H1 (cell line): ENCODE measurements around the gene DTL. TPM values are rescaled to one million over a fixed set of nuclear protein-coding genes. Genes with fewer than 3 reads are reported as not detected.

Experiments
- CTCF ChIA-PET: fragments of 300-600 bp; sonication (Branson Sonifier 250); formaldehyde crosslinking; loops from one replicate; lab custom pipeline; 2021; ENCODE audit not compliant: partially characterized antibody; lab: Charles Lee
- POLR2A ChIA-PET: fragments of 300-600 bp; sonication (Branson Sonifier 250); formaldehyde crosslinking; loops from one replicate; lab custom pipeline; 2021; ENCODE audit warnings: inconsistent platforms; ENCODE audit not compliant: partially characterized antibody; lab: Charles Lee
- DNase-seq, 2 experiments: peaks; one replicate each; pipeline versions ENCODE4 v3.0.0 to v3.0.0-alpha.2; 2010 to 2022; ENCODE audit warnings: low spot score in 2 of 2, low read depth in 1 of 2, mixed read lengths in 1 of 2
- FAIRE-seq: peaks from 2 replicates; lab custom pipeline; 2011; peaks lifted over from hg19 to GRCh38; lab: Jason Lieb, UNC
- H2AFZ ChIP-seq: 2 replicates; pipeline ENCODE4 v1.8.1; 2012; ENCODE audit warnings: low read length, inconsistent platforms
- H2AK5ac ChIP-seq: 2 replicates; pipeline ENCODE4 v1.6.1; 2013; ENCODE audit warnings: low read depth, low read length
- H2BK120ac ChIP-seq: replicated peaks from 2 replicates; pipeline ENCODE3; 2013; ENCODE audit warnings: low read depth, low read length, inconsistent platforms
- H2BK12ac ChIP-seq: 2 replicates; pipeline ENCODE4 v1.6.1; 2013; ENCODE audit warnings: low read depth, low read length
- H2BK15ac ChIP-seq: 2 replicates; pipeline ENCODE4 v1.6.1; 2013; ENCODE audit warnings: low read length
- H2BK20ac ChIP-seq: 2 replicates; pipeline ENCODE4 v1.6.1; 2013; ENCODE audit warnings: low read length
- H2BK5ac ChIP-seq: 2 replicates; pipeline ENCODE4 v1.6.1; 2013; ENCODE audit warnings: low read depth, low read length
- H3K14ac ChIP-seq: 2 replicates; pipeline ENCODE4 v1.6.1; 2013; ENCODE audit warnings: inconsistent platforms; ENCODE audit not compliant: insufficient read length
- H3K18ac ChIP-seq: 2 replicates; pipeline ENCODE4 v1.6.1; 2013; ENCODE audit warnings: low read length; ENCODE audit errors: extremely low read depth
- H3K23ac ChIP-seq: 2 replicates; pipeline ENCODE4 v1.6.1; 2013; ENCODE audit warnings: inconsistent platforms; ENCODE audit not compliant: insufficient read length
- H3K23me2 ChIP-seq: 2 replicates; pipeline ENCODE4 v1.6.1; 2013; ENCODE audit warnings: low read depth, low read length
- H3K27ac ChIP-seq: 2 replicates; pipeline ENCODE4 v1.6.1; 2011; ENCODE audit warnings: low read depth, low read length, inconsistent platforms
- H3K27me3 ChIP-seq, 4 experiments: replicated peaks in 1 of 4; 1 replicate in 1 of 4; 2 replicates in 3 of 4; pipeline versions ENCODE4 v1.6.1 to v1.8.1; 2011 to 2013; ENCODE audit warnings: low read length in 3 of 4, mild to moderate bottlenecking in 3 of 4, inconsistent platforms in 2 of 4, mixed read lengths in 2 of 4, moderate library complexity in 1 of 4; ENCODE audit not compliant: control insufficient read depth in 3 of 4, insufficient read depth in 3 of 4; ENCODE audit errors: extremely low read depth in 1 of 4
- H3K36me3 ChIP-seq, 4 experiments: 2 replicates each; pipeline versions ENCODE4 v1.6.1 to v1.8.1; 2011 to 2013; ENCODE audit warnings: mild to moderate bottlenecking in 4 of 4, low read length in 3 of 4, moderate library complexity in 2 of 4, control low read depth in 1 of 4, inconsistent platforms in 1 of 4; ENCODE audit not compliant: insufficient read depth in 4 of 4, control insufficient read depth in 2 of 4
- H3K4ac ChIP-seq: replicated peaks from 2 replicates; pipeline ENCODE3; 2013; ENCODE audit warnings: low read length, low read depth, mixed read lengths, inconsistent platforms; ENCODE audit not compliant: insufficient read length
- H3K4me1 ChIP-seq, 4 experiments: replicated peaks in 1 of 4; 1 replicate in 1 of 4; 2 replicates in 3 of 4; pipeline versions ENCODE4 v1.6.1 to v1.8.1; 2011 to 2013; ENCODE audit warnings: low read length in 3 of 4, inconsistent platforms in 2 of 4, mixed read lengths in 1 of 4; ENCODE audit not compliant: insufficient read depth in 4 of 4, control insufficient read depth in 3 of 4
- H3K4me2 ChIP-seq, 2 experiments: 2 replicates each; pipeline versions ENCODE4 v1.6.1 to v1.8.1; 2011 to 2013; ENCODE audit warnings: low read depth in 2 of 2, low read length in 2 of 2, control low read depth in 1 of 2, inconsistent platforms in 1 of 2, mild to moderate bottlenecking in 1 of 2; ENCODE audit not compliant: insufficient read depth in 1 of 2
- H3K4me3 ChIP-seq, 4 experiments: fragments of 200-600, 300-600 bp in 1 of 4; sonication (generic), shearing (Covaris generic), sonication (Bioruptor Twin) in 1 of 4; 2 replicates each; pipeline versions ENCODE4 v1.5.1 to v1.8.1; 2011 to 2016; ENCODE audit warnings: low read length in 4 of 4, low read depth in 3 of 4, control low read depth in 2 of 4, inconsistent platforms in 2 of 4, mild to moderate bottlenecking in 2 of 4, mixed read lengths in 1 of 4, moderate library complexity in 1 of 4; ENCODE audit not compliant: insufficient read depth in 2 of 4; ENCODE audit errors: extremely low read depth in 1 of 4
- H3K56ac ChIP-seq: replicated peaks from 2 replicates; pipeline ENCODE3; 2013; ENCODE audit warnings: low read depth, mild to moderate bottlenecking, mixed read lengths, low read length, inconsistent platforms; ENCODE audit not compliant: insufficient read length
- H3K79me1 ChIP-seq: 2 replicates; pipeline ENCODE4 v1.6.1; 2013; ENCODE audit warnings: low read depth, low read length, control low read depth
- H3K79me2 ChIP-seq, 2 experiments: 2 replicates each; pipeline versions ENCODE4 v1.6.1 to v1.8.1; 2012 to 2013; ENCODE audit warnings: low read length in 2 of 2, mild to moderate bottlenecking in 2 of 2, inconsistent platforms in 1 of 2; ENCODE audit not compliant: insufficient read depth in 2 of 2, control insufficient read depth in 1 of 2
- H3K9ac ChIP-seq, 4 experiments: replicated peaks in 1 of 4; 1 replicate in 1 of 4; 2 replicates in 3 of 4; pipeline versions ENCODE4 v1.6.1 to v1.8.1; 2011 to 2013; ENCODE audit warnings: low read depth in 3 of 4, low read length in 3 of 4, control low read depth in 2 of 4, mild to moderate bottlenecking in 2 of 4, moderate library complexity in 2 of 4, inconsistent platforms in 1 of 4; ENCODE audit errors: extremely low read depth in 1 of 4
- H3K9me3 ChIP-seq, 2 experiments: 2 replicates each; pipeline versions ENCODE4 v1.6.1 to v1.8.1; 2012 to 2013; ENCODE audit warnings: mild to moderate bottlenecking in 2 of 2, moderate library complexity in 2 of 2, control low read depth in 1 of 2, inconsistent platforms in 1 of 2, low read depth in 1 of 2, low read length in 1 of 2, mixed read lengths in 1 of 2; ENCODE audit not compliant: insufficient read depth in 2 of 2
- H4K20me1 ChIP-seq, 2 experiments: replicated peaks in 1 of 2; 2 replicates each; pipeline versions ENCODE3 to v1.8.1; 2011 to 2013; ENCODE audit warnings: inconsistent platforms in 2 of 2, low read length in 2 of 2, mild to moderate bottlenecking in 1 of 2; ENCODE audit not compliant: insufficient read depth in 2 of 2, control insufficient read depth in 1 of 2
- H4K5ac ChIP-seq: 2 replicates; pipeline ENCODE4 v1.6.1; 2013; ENCODE audit warnings: low read length, low read depth, mixed read lengths, inconsistent platforms; ENCODE audit not compliant: insufficient read length
- H4K8ac ChIP-seq: 2 replicates; pipeline ENCODE4 v1.8.0; 2013; ENCODE audit warnings: mild to moderate bottlenecking, moderate library complexity, low read length, inconsistent platforms; ENCODE audit not compliant: insufficient read depth; ENCODE audit errors: extremely low read depth
- H4K91ac ChIP-seq: replicated peaks from 2 replicates; pipeline ENCODE3; 2013; ENCODE audit warnings: low read length, mixed read lengths, inconsistent platforms; ENCODE audit not compliant: insufficient read length
- ASH2L ChIP-seq: fragments of 200-600, 300-600 bp; sonication (generic); IDR thresholded peaks from one replicate; pipeline ENCODE4 v1.7.1; 2017; ENCODE audit warnings: low read length
- CTBP2 ChIP-seq: IDR thresholded peaks from 2 replicates; pipeline ENCODE4 v1.7.0; 2011; ENCODE audit warnings: borderline replicate concordance, mild to moderate bottlenecking, moderate library complexity, mixed read lengths, low read length; ENCODE audit not compliant: insufficient read depth, insufficient read length
- HDAC6 ChIP-seq: IDR thresholded peaks from one replicate; pipeline ENCODE4 v1.7.1; 2012; ENCODE audit warnings: low read depth, mild to moderate bottlenecking, inconsistent platforms, low read length, moderate library complexity
- RAD21 ChIP-seq, 2 experiments: IDR thresholded peaks in 1 of 2; conservative IDR thresholded peaks in 1 of 2; 2 replicates each; pipeline ENCODE4 v1.6.1; 2011; ENCODE audit warnings: low read depth in 2 of 2, low read length in 2 of 2, improper control_type of control experiment in 1 of 2, inconsistent platforms in 1 of 2, mild to moderate bottlenecking in 1 of 2, moderate library complexity in 1 of 2
- WGBS, 2 experiments: shearing (Covaris generic) in 1 of 2; methylation state at CpG; one replicate each; pipeline versions ENCODE4 v1.1.6 to v1.1.7; 2013 to 2015; ENCODE audit warnings: low lambda C conversion rate in 2 of 2, mixed read lengths in 2 of 2, inconsistent platforms in 1 of 2, low coverage in 1 of 2, missing lambda C conversion rate in 1 of 2; ENCODE audit not compliant: insufficient replicate concordance in 2 of 2, insufficient coverage in 1 of 2, insufficient read length in 1 of 2; ENCODE audit errors: extremely low coverage in 1 of 2, missing lambda C conversion rate in 1 of 2; 5-methylcytosine and 5-hydroxymethylcytosine counted together
- polyA plus RNA-seq, 7 experiments: library from polyadenylated mRNA; depleted of rRNA in 3 of 7; stranded (reverse) in 5 of 7; unstranded in 2 of 7; fragments of >200 nt in 5 of 7; fragments of 200-250 nt in 2 of 7; gene quantifications; 1 replicate in 5 of 7; 2 replicates in 1 of 7; 4 replicates in 1 of 7; pipeline versions ENCODE4 v1.2.1 to v1.2.3, GENCODE V29; 2011 to 2013; ENCODE audit warnings: missing spikeins in 2 of 7, mixed read lengths in 2 of 7
- total RNA-seq: library from RNA; stranded (reverse); fragmentation: NEBNext Ultra II Directional; extraction: Animal tissue kit (Norgen Biotek cat#: 25700); gene quantifications from 2 replicates; pipeline ENCODE4 v1.2.1, GENCODE V29; 2021

DTL gene
- total and polyA plus RNA-seq, 2 of the 8 experiments (the other 6 are each of a cell fraction or from before 2014, with no cell fraction given): 36.0 to 46.9 TPM

DNA sequence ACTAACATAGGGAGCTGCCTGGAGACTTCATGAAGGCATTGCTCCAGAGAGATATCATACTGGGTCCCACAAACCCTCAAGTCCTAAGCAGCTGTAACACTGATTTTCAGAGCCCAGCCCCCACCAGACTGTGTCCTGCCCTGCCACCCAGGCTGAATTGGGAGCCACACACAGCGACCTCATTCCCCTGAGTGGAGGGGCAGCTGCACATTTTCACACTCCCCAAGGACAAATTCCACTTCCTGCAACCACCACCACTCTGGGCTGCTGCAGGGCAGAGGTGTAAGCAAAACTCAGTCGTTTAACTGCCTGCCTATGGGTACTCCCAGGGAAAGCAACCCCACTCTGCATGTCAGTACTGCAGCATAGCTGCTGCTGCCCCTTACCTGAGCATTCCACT, 19.8 kb downstream of the DTL start:
- Histone ChIP-seq H4K91ac (no peak overlapping the region), H2BK120ac (no peak overlapping the region), H3K4me1 (no peaks in the 10 kb centered on the region), H3K4me2 (no peak overlapping the region), H3K9ac (no peak overlapping the region), H3K27ac (no peak overlapping the region), H2AK5ac (no peak overlapping the region), H3K18ac (no peak overlapping the region), H4K5ac (no peak overlapping the region), H3K9me3 (peaks cover 3 to 4% of the 10 kb centered on the region in 2 experiments; a peak in 2 of 4 replicates), H3K4ac (no peak overlapping the region), H2BK20ac (no peak overlapping the region), H3K36me3 (peaks cover 20 to 59% (median 40%) of the 10 kb centered on the region in 4 experiments), H3K79me1 (no peaks in the 10 kb centered on the region), H2BK5ac (no peak overlapping the region), H3K56ac (no peak overlapping the region), H3K27me3 (no peaks in the 10 kb centered on the region), H3K4me3 (no peak overlapping the region), H3K14ac (no peak overlapping the region), H3K23ac (no peak overlapping the region), H3K79me2 (no peaks in the 10 kb centered on the region), H4K8ac (no peak overlapping the region; the same call in 1 of the 2 replicates), H2BK12ac (no peak overlapping the region), H2BK15ac (no peak overlapping the region), H4K20me1 (peaks cover 0 to 2% of the 10 kb centered on the region in 2 experiments), H3K23me2 (no peaks in the 10 kb centered on the region), H2AFZ (no peak overlapping the region)
- no peak for DNase-seq
- FAIRE-seq: no peak
- POLR2A ChIA-PET: interaction anchor here (0.6 to 1.1 kb wide), 2 partner anchors 10 to 229 kb away, joined by 3 to 5 read pairs; no protein-coding TSS in a partner anchor
- CTCF ChIA-PET: interaction anchor here (0.7 to 2.1 kb wide), 6 partner anchors 8 to 360 kb away, joined by 3 to 8 read pairs (median 3); partner anchors contain the start of genes DTL and INTS7
- TF ChIP-seq CTBP2 (no peak), RAD21 (IDR thresholded peaks at IDR 0.05 in 1 of 2, conservative IDR thresholded peaks at IDR 0.05 in 1 of 2; ENCODE audit: low read depth in 2 of 2, low read length in 2 of 2) (no peak), HDAC6 (no peak), ASH2L (no peak)
- WGBS, 2 experiments: 85% methylated on average over 2 of the region's 2 CpGs; no CpG with 5 or more reads in 1 of the 2 experiments
